IPS DF 19.7 (cell line): ENCODE results near the gene DERL3.

Experiments
- DNase-seq: peaks from one replicate; pipeline ENCODE4 v3.0.0-alpha.2; 2013; ENCODE audit warnings: low read depth, low spot score

Gene DERL3

GRCh38 chr22:23803001-23803819 lies 35.6 kb downstream of the DERL3 start:
- DNase-seq: no peak

DNA sequence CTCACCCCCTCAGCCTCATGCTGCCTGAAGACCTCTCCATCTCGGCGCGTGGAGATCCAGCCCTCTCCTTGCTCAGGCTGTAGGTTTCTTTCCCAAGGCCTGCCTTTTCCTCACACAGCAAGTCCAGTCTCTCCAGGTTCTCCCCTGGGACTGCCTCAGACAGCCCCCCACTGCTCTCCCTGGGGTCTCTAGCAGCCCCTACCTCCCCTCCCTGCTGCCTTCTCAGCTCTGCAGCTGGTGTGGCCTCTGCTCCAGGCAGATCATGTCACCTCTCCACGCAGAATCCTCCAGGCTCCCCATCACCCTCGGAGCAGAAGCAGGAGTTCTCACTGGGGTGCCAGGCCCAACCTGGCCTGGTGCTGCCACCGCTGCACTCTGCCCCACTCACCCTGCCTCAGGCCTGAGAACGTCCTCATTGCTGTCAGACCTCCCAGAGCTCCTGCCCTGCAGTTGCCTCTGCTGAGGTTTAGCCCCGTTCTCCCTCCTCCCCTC lies 36.9 kb downstream of the DERL3 start:
- no peak for DNase-seq

DNA sequence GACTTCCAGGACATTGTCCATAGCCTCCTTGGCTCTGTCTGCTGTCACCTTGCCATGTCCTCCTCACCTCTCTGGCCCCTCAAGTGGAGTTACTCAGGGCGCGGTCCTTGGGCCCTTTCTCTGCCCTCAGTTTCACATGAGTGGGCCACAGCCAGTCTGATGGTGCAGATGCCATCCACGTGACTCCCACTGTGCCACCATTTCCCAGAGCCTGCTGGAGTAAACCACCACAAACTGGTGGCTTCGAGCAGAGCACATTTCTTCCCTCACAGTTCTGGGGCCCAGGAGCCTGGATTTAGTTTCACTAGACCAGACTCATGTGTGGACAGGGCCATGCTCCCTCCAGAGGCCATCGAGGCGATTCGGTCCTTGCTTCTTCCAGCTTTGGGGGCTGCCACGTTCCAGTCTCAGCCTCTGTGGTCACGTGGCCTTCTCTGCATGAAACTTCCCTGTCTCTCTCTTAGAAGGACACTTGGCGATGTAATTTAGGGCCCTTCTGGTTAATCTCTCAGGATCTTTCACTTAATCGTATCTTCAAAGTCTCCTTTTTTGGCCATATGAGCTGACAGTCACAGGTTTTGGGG lies 37.5 kb downstream of the DERL3 start:
- no peak for DNase-seq

GRCh38 chr22:23800297-23801237 lies 38.2 kb downstream of the DERL3 start:
- no peak for DNase-seq

DNA sequence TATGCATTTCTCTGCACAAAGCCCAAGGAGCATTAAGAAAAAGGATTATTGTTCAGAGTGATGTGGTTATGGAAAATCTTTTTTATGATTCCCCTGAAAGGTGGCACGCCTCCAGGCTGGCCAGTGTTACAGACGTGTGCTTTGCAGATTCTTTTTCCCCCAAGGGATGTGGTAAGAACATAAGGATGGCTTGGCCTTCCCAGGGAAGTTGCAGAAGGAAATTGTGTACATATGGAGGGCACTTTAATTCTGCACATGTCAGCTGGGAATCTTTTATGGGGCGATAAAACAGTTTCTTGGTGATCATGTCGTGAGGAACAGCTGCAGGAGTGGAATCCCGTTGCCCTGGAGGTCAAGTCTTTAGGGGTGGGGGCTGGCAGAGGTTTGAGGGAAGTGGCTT lies 42.3 kb downstream of the DERL3 start:
- no peak for DNase-seq

- no peak for DNase-seq
Measured at GRCh38 chr22:23793326-23793725, 45.5 kb downstream of the DERL3 start.

DNA sequence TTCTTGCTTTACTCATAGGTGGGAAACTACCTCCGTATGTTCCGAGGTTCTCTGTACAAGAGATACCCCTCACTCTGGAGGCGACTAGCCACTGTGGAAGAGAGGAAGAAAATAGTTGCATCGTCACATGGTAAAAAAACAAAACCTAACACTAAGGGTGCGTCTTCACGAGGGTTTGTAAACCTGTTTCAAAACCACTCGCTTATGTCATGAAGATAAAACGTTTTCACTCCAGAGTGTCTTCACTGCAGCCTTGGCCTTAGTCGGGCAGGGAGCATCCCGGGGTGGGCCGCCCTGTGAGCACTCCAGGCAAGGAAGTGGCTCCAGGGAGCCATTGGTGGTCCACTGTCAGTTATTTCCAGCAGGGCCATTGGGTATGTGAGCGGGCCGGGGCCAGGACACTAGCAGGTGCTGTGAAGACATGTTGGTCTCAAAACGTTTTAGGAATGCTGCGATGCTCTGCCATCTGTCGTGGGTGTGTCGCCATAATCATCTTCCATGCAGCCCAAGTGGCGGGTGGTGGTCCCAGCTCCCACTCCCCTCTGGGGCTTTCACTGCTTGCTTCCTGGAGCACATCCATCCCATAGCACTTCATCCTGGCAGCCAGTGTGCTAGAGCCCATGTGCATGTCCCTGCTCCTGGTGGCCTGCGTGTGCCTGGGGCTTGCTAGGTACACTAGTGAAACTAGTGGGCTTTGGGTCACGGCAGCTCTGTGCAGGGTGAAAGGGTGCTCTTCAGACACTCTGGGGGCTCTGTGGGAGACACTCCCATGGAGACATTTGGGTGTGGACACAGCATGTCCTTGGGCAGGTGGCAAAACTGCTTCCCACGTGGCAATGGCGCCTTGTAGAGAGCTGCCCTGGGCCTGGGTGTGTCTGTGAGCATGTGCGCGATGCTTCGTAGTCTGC lies 46.8 kb downstream of the DERL3 start:
- DNase-seq: no peak

GRCh38 chr22:23790819-23791737 lies 47.7 kb downstream of the DERL3 start:
- no peak for DNase-seq

- DNase-seq: no peak
Measured at GRCh38 chr22:23789638-23790037, 49.2 kb downstream of the DERL3 start.

DNA sequence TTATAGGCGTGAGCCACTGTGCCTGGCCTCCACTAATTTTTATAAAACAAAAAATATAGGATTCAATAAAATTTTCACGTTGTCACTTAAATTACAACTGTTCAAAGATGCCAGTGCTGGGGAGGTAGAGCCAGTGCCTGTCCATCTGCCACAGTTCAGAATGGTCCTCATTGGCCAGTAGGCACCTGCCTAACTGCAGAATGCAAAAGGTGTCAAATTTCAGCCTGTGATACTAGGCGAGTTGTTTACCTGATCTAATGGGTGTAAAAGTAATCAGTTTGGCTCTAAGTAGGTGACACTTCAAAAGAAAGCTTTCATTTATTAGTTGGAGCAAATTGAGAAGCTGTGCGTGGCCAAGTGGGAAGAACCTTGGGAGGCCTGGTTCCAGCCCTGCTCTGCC lies 49.7 kb downstream of the DERL3 start:
- DNase-seq: no peak

DNA sequence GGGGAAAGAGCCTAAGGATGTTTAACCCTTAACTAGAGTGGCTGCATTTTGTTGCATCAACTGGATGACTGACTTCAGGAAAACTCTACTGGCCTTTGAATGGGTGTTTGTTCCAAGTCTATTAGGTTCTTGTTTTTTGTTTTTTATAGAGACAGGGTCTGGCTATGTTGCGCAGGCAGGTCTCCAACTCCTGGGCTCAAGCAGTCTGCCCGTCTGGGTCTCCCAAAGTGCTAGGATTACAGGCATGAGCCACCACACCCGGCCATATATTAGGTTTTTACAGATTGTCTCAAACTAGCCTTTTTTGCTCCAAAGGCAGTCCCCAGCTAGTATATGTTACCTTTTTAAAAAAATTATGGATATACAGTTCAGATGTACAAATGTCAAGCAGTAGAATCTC lies 50.9 kb downstream of the DERL3 start:
- DNase-seq: no peak

DNA sequence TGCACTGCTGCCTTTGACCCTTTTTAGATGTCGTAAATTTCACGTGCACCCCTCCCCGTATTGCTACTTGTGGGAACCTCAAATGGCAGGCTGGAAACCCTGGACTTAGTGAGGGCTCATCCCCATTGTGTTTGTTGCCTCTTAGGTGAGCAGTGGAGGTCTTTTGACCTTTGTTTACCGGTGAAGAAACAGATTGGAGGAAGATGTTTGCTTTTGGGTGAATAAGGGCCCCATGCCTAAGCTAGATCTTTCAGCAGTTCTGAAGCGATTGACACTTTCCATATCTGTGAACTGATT lies 51.3 kb downstream of the DERL3 start:
- no peak for DNase-seq

- no peak for DNase-seq
Measured at GRCh38 chr22:23786752-23787599, 51.8 kb downstream of the DERL3 start, which contains the start of gene SMARCB1. Gene SMARCB1, plus strand, starts transcription at chr22:23786966. Its CDS starts 204 bp downstream, at chr22:23787170.

- no peak for DNase-seq
Measured at GRCh38 chr22:23786261-23786710, 52.5 kb downstream of the DERL3 start.
